DOHH2 (cell line): ENCODE measurements around the gene ADGRG2.

Experiments
- EZH2phosphoT487 ChIP-seq: fragments of 200-600 bp; sonication (generic); IDR thresholded peaks from 2 replicates; pipeline ENCODE4 v1.6.1; 2017; ENCODE audit warnings: borderline replicate concordance, mild to moderate bottlenecking, antibody characterized with exemption, low read length, moderate library complexity, mixed read lengths
- TF ChIP-seq, protein P1 (sequence below): fragments of 200-600 bp; sonication (generic); IDR thresholded peaks from one replicate; pipeline ENCODE4 v1.5.1; 2014; ENCODE audit warnings: antibody characterized with exemption, mild to moderate bottlenecking, low read depth, low read length; ENCODE audit not compliant: poor library complexity, severe bottlenecking

- TF ChIP-seq, protein P1, sequence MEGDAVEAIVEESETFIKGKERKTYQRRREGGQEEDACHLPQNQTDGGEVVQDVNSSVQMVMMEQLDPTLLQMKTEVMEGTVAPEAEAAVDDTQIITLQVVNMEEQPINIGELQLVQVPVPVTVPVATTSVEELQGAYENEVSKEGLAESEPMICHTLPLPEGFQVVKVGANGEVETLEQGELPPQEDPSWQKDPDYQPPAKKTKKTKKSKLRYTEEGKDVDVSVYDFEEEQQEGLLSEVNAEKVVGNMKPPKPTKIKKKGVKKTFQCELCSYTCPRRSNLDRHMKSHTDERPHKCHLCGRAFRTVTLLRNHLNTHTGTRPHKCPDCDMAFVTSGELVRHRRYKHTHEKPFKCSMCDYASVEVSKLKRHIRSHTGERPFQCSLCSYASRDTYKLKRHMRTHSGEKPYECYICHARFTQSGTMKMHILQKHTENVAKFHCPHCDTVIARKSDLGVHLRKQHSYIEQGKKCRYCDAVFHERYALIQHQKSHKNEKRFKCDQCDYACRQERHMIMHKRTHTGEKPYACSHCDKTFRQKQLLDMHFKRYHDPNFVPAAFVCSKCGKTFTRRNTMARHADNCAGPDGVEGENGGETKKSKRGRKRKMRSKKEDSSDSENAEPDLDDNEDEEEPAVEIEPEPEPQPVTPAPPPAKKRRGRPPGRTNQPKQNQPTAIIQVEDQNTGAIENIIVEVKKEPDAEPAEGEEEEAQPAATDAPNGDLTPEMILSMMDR: no peak
- no peak for TF ChIP-seq EZH2phosphoT487
Observed at GRCh38 chrX:19096586-19096985, 25.7 kb downstream of the ADGRG2 start.
